ENCODE results near the gene FAXC.
"Not testable (repeated sequence)": the region's sequence is repeated elsewhere in the genome, so short reads cannot be mapped to it uniquely, and the experiment has no call there.

DNA sequence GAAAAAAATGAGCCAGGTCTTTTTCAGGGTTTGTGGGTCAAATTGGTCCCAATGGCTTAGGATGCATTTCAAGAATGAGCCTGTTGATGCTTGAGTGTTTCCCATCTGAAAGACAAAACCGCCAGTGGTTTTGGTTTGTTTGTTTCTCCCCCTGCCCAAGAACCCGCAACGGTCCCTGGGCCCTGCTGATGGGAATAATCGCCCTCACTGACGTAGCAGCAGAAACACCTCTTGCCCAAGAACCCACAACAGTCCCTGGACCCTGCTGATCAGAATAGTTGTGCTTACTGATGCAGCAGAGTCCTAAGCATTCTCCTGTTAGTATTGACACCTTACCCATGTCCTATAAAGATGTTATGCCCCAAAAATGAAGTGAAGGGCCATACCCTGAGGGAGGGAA, 82.5 kb downstream of the FAXC start:
- not testable (repeated sequence) for TF ChIP-seq CTCF, EZH2, EZH2phosphoT487 (IDR thresholded peaks at IDR 0.05)

Measured in neural progenitor cell (in vitro differentiated cells).